Hematopoietic multipotent progenitor cell (in vitro differentiated cells): ENCODE data around the gene LDHAL6A. TPM values are rescaled to one million over a fixed set of nuclear protein-coding genes. Genes with fewer than 3 reads are reported as not detected.
"Not testable (repeated sequence)": the region's sequence is repeated elsewhere in the genome, so short reads cannot be mapped to it uniquely, and the experiment has no call there.

Experiments
- DNase-seq, 3 donors: peaks; one replicate each; pipeline ENCODE4 v3.0.0-alpha.2; 2011 to 2015; ENCODE audit warnings: low read depth in 2 of 3, low spot score in 2 of 3
- total RNA-seq: library from RNA; depleted of rRNA; stranded (reverse); fragments of >200 nt; gene quantifications from one replicate; pipeline ENCODE4 v1.2.3, GENCODE V29; 2012

Gene LDHAL6A
- total RNA-seq, result 0.54 TPM

- DNase-seq, result no peak
These were observed at the start of gene LDHAL6A for GRCh38 chr11:18455686-18456372. TSS of gene LDHAL6A (plus strand) at chr11:18455856. CDS start at chr11:18456681, 825 bp downstream.

- not testable (repeated sequence) for DNase-seq
These were observed 48.3 kb upstream of the LDHAL6A start for GRCh38 chr11:18407400-18407799.

- DNase-seq, result no peak
These were observed 46.9 kb upstream of the LDHAL6A start for GRCh38 chr11:18408558-18409291.

GRCh38 chr11:18416459-18416858, 39.2 kb upstream of the LDHAL6A start:
- DNase-seq, result no peak

- no peak for DNase-seq
These were observed 36.6 kb upstream of the LDHAL6A start for GRCh38 chr11:18419040-18419439.

GRCh38 chr11:18420067-18420466, 35.6 kb upstream of the LDHAL6A start:
- DNase-seq, result no peak

GRCh38 chr11:18427240-18427639, 28.4 kb upstream of the LDHAL6A start:
- no peak for DNase-seq

- DNase-seq, result peak in 1 of 3 donors; percentile 51
These were observed 26.3 kb upstream of the LDHAL6A start for GRCh38 chr11:18429332-18429731.

- no peak for DNase-seq
These were observed 17.0 kb upstream of the LDHAL6A start for GRCh38 chr11:18438691-18439090.

GRCh38 chr11:18449251-18449650, 6.4 kb upstream of the LDHAL6A start:
- peak in 1 of 3 donors; percentile 4 for DNase-seq

- no peak for DNase-seq
These were observed 2.7 kb upstream of the LDHAL6A start for GRCh38 chr11:18452927-18453326.

- no peak for DNase-seq
These were observed 1.8 kb downstream of the LDHAL6A start for GRCh38 chr11:18457450-18457849.

- no peak for DNase-seq
These were observed 4.0 kb downstream of the LDHAL6A start for GRCh38 chr11:18459634-18460033.

GRCh38 chr11:18461909-18462308, 6.3 kb downstream of the LDHAL6A start:
- DNase-seq, result no peak

- DNase-seq, result no peak
These were observed 7.8 kb downstream of the LDHAL6A start for GRCh38 chr11:18463439-18463838.

- DNase-seq, result no peak
These were observed 10.7 kb downstream of the LDHAL6A start for GRCh38 chr11:18466402-18466801.

GRCh38 chr11:18468059-18468458, 12.4 kb downstream of the LDHAL6A start:
- no peak for DNase-seq

- no peak for DNase-seq
These were observed 13.3 kb downstream of the LDHAL6A start for GRCh38 chr11:18468961-18469360.

- DNase-seq, result no peak
These were observed 16.3 kb downstream of the LDHAL6A start for GRCh38 chr11:18471995-18472394.

- no peak for DNase-seq
These were observed 16.9 kb downstream of the LDHAL6A start for GRCh38 chr11:18472587-18472986.

- no peak for DNase-seq
These were observed 23.4 kb downstream of the LDHAL6A start for GRCh38 chr11:18479063-18479462.

- DNase-seq, result no peak
These were observed 30.4 kb downstream of the LDHAL6A start for GRCh38 chr11:18485913-18486528.
